ENCODE measurements around the gene PRR23E. TPM values are rescaled to one million over a fixed set of nuclear protein-coding genes. Genes with fewer than 3 reads are reported as not detected.

The PRR23E gene
- total RNA-seq, 1 donor from 2014 or later = not detected

- TF ChIP-seq EZH2 (IDR thresholded peaks at IDR 0.05; ENCODE audit: insufficient read depth, low read length) (no peak), CTCF (IDR thresholded peaks at IDR 0.05; ENCODE audit: insufficient read depth, low read depth, low read length) (no peak)
- Mint-ChIP-seq H3K4me1 (ENCODE audit: low read depth, unreplicated experiment) (no peaks in the 10 kb centered on the region), H3K4me3 (ENCODE audit: unreplicated experiment) (no peak overlapping the region), H3K27me3 (ENCODE audit: low read depth, unreplicated experiment) (peaks cover 29% of the 10 kb centered on the region), H3K36me3 (ENCODE audit: low read depth, unreplicated experiment) (no peaks in the 10 kb centered on the region), H3K27ac (ENCODE audit: unreplicated experiment) (no peak overlapping the region), H3K9me3 (ENCODE audit: unreplicated experiment) (no peaks in the 10 kb centered on the region)
- Histone ChIP-seq H3K27me3 (ENCODE audit: insufficient read depth, low read length) (no peaks in the 10 kb centered on the region), H3K4me2 (ENCODE audit: low read length) (no peak overlapping the region), H3K79me2 (ENCODE audit: insufficient read depth, low read length) (no peaks in the 10 kb centered on the region), H3K36me3 (ENCODE audit: insufficient read depth, low read length) (no peaks in the 10 kb centered on the region), H3K9ac (ENCODE audit: low read length) (no peak overlapping the region), H3K4me3 (ENCODE audit: insufficient read depth, low read depth, low read length) (no peak overlapping the region), H4K20me1 (ENCODE audit: insufficient read depth, low read length) (no peaks in the 10 kb centered on the region), H3K9me3 (ENCODE audit: insufficient read depth, low read depth, low read length) (no peaks in the 10 kb centered on the region), H3K27ac (ENCODE audit: low read depth, low read length) (no peak overlapping the region), H2AFZ (ENCODE audit: low read depth, low read length) (no peak overlapping the region), H3K4me1 (ENCODE audit: insufficient read depth, low read length) (no peaks in the 10 kb centered on the region)
- no peak for DNase-seq (ENCODE audit: low read depth)
- FAIRE-seq = no peak
Observed at GRCh38 chr3:127207727-127208482, 15.0 kb downstream of the PRR23E start.

- Histone ChIP-seq H3K36me3 (ENCODE audit: insufficient read depth, low read length) (no peaks in the 10 kb centered on the region), H3K9me3 (ENCODE audit: insufficient read depth, low read depth, low read length) (no peaks in the 10 kb centered on the region), H3K79me2 (ENCODE audit: insufficient read depth, low read length) (no peaks in the 10 kb centered on the region), H4K20me1 (ENCODE audit: insufficient read depth, low read length) (no peaks in the 10 kb centered on the region), H3K4me1 (ENCODE audit: insufficient read depth, low read length) (no peaks in the 10 kb centered on the region), H3K4me3 (ENCODE audit: insufficient read depth, low read depth, low read length) (no peak overlapping the region), H2AFZ (ENCODE audit: low read depth, low read length) (no peak overlapping the region), H3K9ac (ENCODE audit: low read length) (no peak overlapping the region), H3K27ac (ENCODE audit: low read depth, low read length) (no peak overlapping the region), H3K4me2 (ENCODE audit: low read length) (no peak overlapping the region), H3K27me3 (ENCODE audit: insufficient read depth, low read length) (no peaks in the 10 kb centered on the region)
- FAIRE-seq = no peak
- no peaks in the 10 kb centered on the region for H3K9me3 Mint-ChIP-seq (ENCODE audit: unreplicated experiment)
- no peak for DNase-seq (ENCODE audit: low read depth)
- no peaks in the 10 kb centered on the region for H3K36me3 Mint-ChIP-seq (ENCODE audit: low read depth, unreplicated experiment)
- H3K4me1 Mint-ChIP-seq (ENCODE audit: low read depth, unreplicated experiment) = no peaks in the 10 kb centered on the region
- no peak overlapping the region for H3K4me3 Mint-ChIP-seq (ENCODE audit: unreplicated experiment)
- peaks cover 32% of the 10 kb centered on the region for H3K27me3 Mint-ChIP-seq (ENCODE audit: low read depth, unreplicated experiment)
- no peak overlapping the region for H3K27ac Mint-ChIP-seq (ENCODE audit: unreplicated experiment)
- TF ChIP-seq EZH2 (IDR thresholded peaks at IDR 0.05; ENCODE audit: insufficient read depth, low read length) (no peak), CTCF (IDR thresholded peaks at IDR 0.05; ENCODE audit: insufficient read depth, low read depth, low read length) (no peak)
Observed at GRCh38 chr3:127208483-127209100, 15.7 kb downstream of the PRR23E start.

Data from astrocyte (in vitro differentiated cells and primary cell).